H1 (cell line): Measurements from ENCODE around the gene LRRC4C.

ENCODE experiments used
- EP300 ChIP-seq, 2 experiments: IDR thresholded peaks; 1 replicate in 1 of 2; 2 replicates in 1 of 2; pipeline ENCODE4 v1.6.1; 2011 to 2012; ENCODE audit warnings: low read depth in 2 of 2, low read length in 2 of 2, mild to moderate bottlenecking in 2 of 2, borderline replicate concordance in 1 of 2, inconsistent platforms in 1 of 2, moderate library complexity in 1 of 2
- POLR2AphosphoS5 ChIP-seq: IDR thresholded peaks from 2 replicates; pipeline ENCODE4 v1.6.1; 2011; ENCODE audit warnings: low read depth, low read length
- RFX5 ChIP-seq: IDR thresholded peaks from 2 replicates; pipeline ENCODE4 v1.6.1; 2011; ENCODE audit warnings: low read depth, low read length, improper control_type of control experiment, borderline replicate concordance

DNA sequence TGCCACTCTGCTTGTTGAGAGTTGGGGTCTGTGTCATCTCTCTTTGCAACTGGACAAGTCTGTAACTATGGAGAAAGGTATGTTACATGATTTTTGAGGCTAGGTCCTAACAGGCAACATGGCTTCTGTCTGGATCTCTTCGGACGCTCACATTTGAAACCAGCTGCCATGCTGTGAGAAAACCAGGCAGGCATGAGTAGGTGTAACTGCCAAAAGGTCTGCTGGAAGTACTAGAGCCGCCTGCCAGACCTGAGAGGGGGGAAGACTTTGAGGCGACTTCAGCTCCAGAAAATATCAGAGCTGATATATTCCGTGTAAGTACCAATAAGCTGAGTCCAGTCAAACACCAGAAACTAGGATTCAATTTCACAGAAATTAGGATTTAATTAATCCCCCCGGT lies 579.5 kb downstream of the LRRC4C start:
- TF ChIP-seq RFX5 (no peak), EP300 (IDR thresholded peaks at IDR 0.05; ENCODE audit: borderline replicate concordance in 1 of 2, low read depth in 2 of 2, low read length in 2 of 2) (no peak), POLR2AphosphoS5 (no peak)
